Testis (tissue), 3 donors: Measurements from ENCODE around the gene UBA5. TPM values are rescaled to one million over a fixed set of nuclear protein-coding genes. Genes with fewer than 3 reads are reported as not detected.

Experiments
- DNase-seq: peaks from one replicate; pipeline ENCODE4 v3.0.0-alpha.2; 2019
- H3K27ac ChIP-seq, 2 donors: fragments of 200-600 bp; sonication (generic); one replicate each; pipeline ENCODE4 v1.5.1; 2019
- H3K27me3 ChIP-seq: fragments of 200-600 bp; sonication (generic); one replicate; pipeline ENCODE4 v1.5.1; 2019
- H3K36me3 ChIP-seq: fragments of 200-600 bp; sonication (generic); one replicate; pipeline ENCODE4 v1.5.1; 2017; ENCODE audit warnings: low read depth; ENCODE audit errors: missing control alignments
- H3K4me1 ChIP-seq: fragments of 200-600 bp; sonication (generic); one replicate; pipeline ENCODE4 v1.5.1; 2019
- H3K4me3 ChIP-seq, 2 donors: fragments of 200-600 bp; sonication (generic); one replicate each; pipeline ENCODE4 v1.5.1; 2017 to 2019
- H3K9me3 ChIP-seq: fragments of 200-600 bp; sonication (generic); one replicate; pipeline ENCODE4 v1.5.1; 2017
- CTCF ChIP-seq, 3 experiments: fragments of 450-650 bp in 2 of 3; fragments of 200-600 bp in 1 of 3; sonication (generic) in 1 of 3; IDR thresholded peaks; one replicate each; pipeline ENCODE4 v1.5.1; 2016 to 2019; ENCODE audit warnings: antibody characterized with exemption in 3 of 3, mild to moderate bottlenecking in 2 of 3, moderate library complexity in 1 of 3
- POLR2A ChIP-seq: fragments of 450-650 bp; IDR thresholded peaks from one replicate; pipeline ENCODE4 v1.6.1; 2017; ENCODE audit warnings: antibody characterized with exemption, mild to moderate bottlenecking, moderate library complexity
- WGBS, 2 donors: methylation state at CpG; one replicate each; pipeline ENCODE4 v1.1.5; 2018; 5-methylcytosine and 5-hydroxymethylcytosine counted together
- intact Hi-C: fragments of 100-400 bp; cut with DNase I; formaldehyde crosslinking; loops from one replicate; pipeline ENCODE4 v1.15.1; 2023; ENCODE audit warnings: low total_unique reads
- polyA plus RNA-seq: library from polyadenylated mRNA; stranded (reverse); fragments of 350-450 nt; fragmentation: Illumina TruSeq; extraction: RNeasy Lipid Tissue Mini Kit (QIAGEN cat#74804); gene quantifications from one replicate; pipeline ENCODE4 v1.2.3, GENCODE V29; 2014; ENCODE audit warnings: low read depth, low replicate concordance; ENCODE audit not compliant: insufficient read depth
- total RNA-seq, 2 donors: library from RNA; depleted of rRNA; stranded (reverse); fragments of >200 nt; gene quantifications; one replicate each; pipeline ENCODE4 v1.2.3, GENCODE V29; 2016

UBA5 gene
- total and polyA plus RNA-seq, 3 donors from 2014 or later: 23.2 to 52.8 (median 25.6) TPM

- H3K27me3 ChIP-seq: no peaks in the 10 kb centered on the region
- no peaks in the 10 kb centered on the region for H3K4me1 ChIP-seq
- DNase-seq: no peak
- H3K4me3 ChIP-seq: no peak overlapping the region
- no peaks in the 10 kb centered on the region for H3K36me3 ChIP-seq
- no peak overlapping the region for H3K27ac ChIP-seq
- TF ChIP-seq CTCF (IDR thresholded peaks at IDR 0.05) (no peak), POLR2A (no peak)
- intact Hi-C loops: no loop called here
- 86 to 87% methylated on average over 4 of the region's 4 CpGs for WGBS, 2 donors
- no peaks in the 10 kb centered on the region for H3K9me3 ChIP-seq
Measured at GRCh38 chr3:132694991-132695390, 34.9 kb downstream of the UBA5 start.

- Histone ChIP-seq H3K27ac (no peak overlapping the region), H3K27me3 (no peaks in the 10 kb centered on the region), H3K4me1 (no peaks in the 10 kb centered on the region), H3K9me3 (no peaks in the 10 kb centered on the region), H3K36me3 (no peaks in the 10 kb centered on the region), H3K4me3 (no peak overlapping the region)
- intact Hi-C loops: no loop called here
- 76 to 92% methylated on average over 1 of the region's 1 CpG for WGBS, 2 donors
- TF ChIP-seq POLR2A: no peak
- TF ChIP-seq CTCF (IDR thresholded peaks at IDR 0.05): no peak
- no peak for DNase-seq
Measured at GRCh38 chr3:132695422-132695821, 35.3 kb downstream of the UBA5 start.

GRCh38 chr3:132703733-132704132 lies 43.6 kb downstream of the UBA5 start:
- WGBS, 2 donors: 95 to 100% methylated on average over 2 of the region's 2 CpGs
- intact Hi-C loops: no loop called here
- no peaks in the 10 kb centered on the region for H3K36me3 ChIP-seq
- H3K27me3 ChIP-seq: no peaks in the 10 kb centered on the region
- no peak overlapping the region for H3K27ac ChIP-seq
- H3K4me3 ChIP-seq: no peak overlapping the region
- no peak for DNase-seq
- TF ChIP-seq POLR2A: no peak
- TF ChIP-seq CTCF (IDR thresholded peaks at IDR 0.05): no peak
- H3K4me1 ChIP-seq: no peaks in the 10 kb centered on the region
- H3K9me3 ChIP-seq: no peaks in the 10 kb centered on the region

GRCh38 chr3:132709761-132710160 lies 49.6 kb downstream of the UBA5 start:
- no peak overlapping the region for H3K4me3 ChIP-seq
- H3K9me3 ChIP-seq: no peaks in the 10 kb centered on the region
- no peaks in the 10 kb centered on the region for H3K36me3 ChIP-seq
- intact Hi-C loops: no loop called here
- no peak overlapping the region for H3K27ac ChIP-seq
- H3K4me1 ChIP-seq: no peaks in the 10 kb centered on the region
- H3K27me3 ChIP-seq: no peaks in the 10 kb centered on the region
- WGBS, 2 donors: 85 to 87% methylated on average over 5 of the region's 5 CpGs
- DNase-seq: no peak
- TF ChIP-seq CTCF (IDR thresholded peaks at IDR 0.05): no peak
- TF ChIP-seq POLR2A: no peak

GRCh38 chr3:132710311-132710710 lies 50.2 kb downstream of the UBA5 start:
- DNase-seq: no peak
- TF ChIP-seq POLR2A: no peak
- TF ChIP-seq CTCF (IDR thresholded peaks at IDR 0.05): no peak
- H3K36me3 ChIP-seq: no peaks in the 10 kb centered on the region
- no peak overlapping the region for H3K27ac ChIP-seq
- intact Hi-C loops: no loop called here
- H3K27me3 ChIP-seq: no peaks in the 10 kb centered on the region
- no peaks in the 10 kb centered on the region for H3K9me3 ChIP-seq
- WGBS, 2 donors: 85 to 93% methylated on average over 6 of the region's 6 CpGs
- no peaks in the 10 kb centered on the region for H3K4me1 ChIP-seq
- H3K4me3 ChIP-seq: no peak overlapping the region
